ENCODE results near the gene DUSP1. TPM values are rescaled to one million over a fixed set of nuclear protein-coding genes. Genes with fewer than 3 reads are reported as not detected.

Gene DUSP1
- total and polyA plus RNA-seq, 9 of the 15 experiments (the other 6 are each of a cell fraction or from before 2014, with no cell fraction given): 2.1 to 14.2 (median 8.5) TPM

GRCh38 chr5:172795318-172795977 lies 24.5 kb upstream of the DUSP1 start (continued):
- TF ChIP-seq HDAC2 (IDR thresholded peaks at IDR 0.05): peak; percentile 92
- no peak for TF ChIP-seq NEUROD1 (IDR thresholded peaks at IDR 0.05; ENCODE audit: borderline replicate concordance, low read depth, low read length, partially characterized antibody)
- TF ChIP-seq GTF3C2 (IDR thresholded peaks at IDR 0.05; ENCODE audit: borderline replicate concordance, extremely low read depth, insufficient read length): no peak
- no peak for TF ChIP-seq POLR3A (IDR thresholded peaks at IDR 0.05; ENCODE audit: borderline replicate concordance, extremely low read depth, insufficient read depth, insufficient read length)
